ENCODE data around the gene RPLP1.

GRCh38 chr15:69412701-69413100, 39.9 kb upstream of the RPLP1 start:
- TF ChIP-seq CTCF (IDR thresholded peaks at IDR 0.05) (no peak), POLR2A (IDR thresholded peaks at IDR 0.05) (no peak)
